ENCODE data around the gene MARK2. TPM values are rescaled to one million over a fixed set of nuclear protein-coding genes. Genes with fewer than 3 reads are reported as not detected.

Gene MARK2
- total RNA-seq, 2 donors from 2014 or later, result 32.2 to 33.9 TPM

GRCh38 chr11:63846897-63847296, 8.0 kb downstream of the MARK2 start:
- Histone ChIP-seq H3K27me3 (no peaks in the 10 kb centered on the region), H3K27ac (peak overlapping the region; percentile 84 to 95 (median 89)), H3K4me1 (peaks cover 99% of the 10 kb centered on the region), H3K9me3 (no peaks in the 10 kb centered on the region), H3K36me3 (replicated peaks in 1 of 2; ENCODE audit: insufficient read depth in 1 of 2, low read depth in 2 of 2) (no peaks in the 10 kb centered on the region), H3K4me3 (no peak overlapping the region)
- ATAC-seq (no peak), DNase-seq (no peak)
- intact Hi-C loops (cut with DNase I), result no loop called here
- TF ChIP-seq POLR2A (IDR thresholded peaks at IDR 0.05), result no peak
- no peak for TF ChIP-seq CTCF (IDR thresholded peaks at IDR 0.05)
- WGBS, 2 donors, result 67 to 72% methylated on average over 6 of the region's 6 CpGs

GRCh38 chr11:63847363-63847762, 8.5 kb downstream of the MARK2 start:
- Histone ChIP-seq H3K27ac (peak overlapping the region; percentile 84 to 95 (median 89)), H3K4me3 (no peak overlapping the region), H3K27me3 (no peaks in the 10 kb centered on the region), H3K36me3 (replicated peaks in 1 of 2; ENCODE audit: insufficient read depth in 1 of 2, low read depth in 2 of 2) (no peaks in the 10 kb centered on the region), H3K9me3 (no peaks in the 10 kb centered on the region), H3K4me1 (peaks cover 96% of the 10 kb centered on the region)
- peak; percentile 86 for ATAC-seq
- WGBS, 2 donors, result 11 to 13% methylated on average over 3 of the region's 3 CpGs
- TF ChIP-seq POLR2A (IDR thresholded peaks at IDR 0.05), result no peak
- peak; percentile 80 to 93 (median 90) for DNase-seq
- intact Hi-C loops (cut with DNase I), result no loop called here

- ATAC-seq, result no peak
- Histone ChIP-seq H3K4me3 (no peak overlapping the region), H3K27ac (peak overlapping the region; percentile 13 to 93 (median 58)), H3K9me3 (no peaks in the 10 kb centered on the region), H3K36me3 (replicated peaks in 1 of 2; ENCODE audit: insufficient read depth in 1 of 2, low read depth in 2 of 2) (no peaks in the 10 kb centered on the region), H3K4me1 (peaks cover 73% of the 10 kb centered on the region), H3K27me3 (no peaks in the 10 kb centered on the region)
- no peak for DNase-seq
- no peak for TF ChIP-seq POLR2A (IDR thresholded peaks at IDR 0.05)
- TF ChIP-seq CTCF (IDR thresholded peaks at IDR 0.05), result no peak
- WGBS, 2 donors, result 45 to 67% methylated on average over 2 of the region's 2 CpGs
- intact Hi-C loops (cut with DNase I), result no loop called here
Observed at GRCh38 chr11:63849691-63850090, 10.8 kb downstream of the MARK2 start.

GRCh38 chr11:63850920-63851319, 12.0 kb downstream of the MARK2 start:
- H3K9me3 ChIP-seq, result no peaks in the 10 kb centered on the region
- intact Hi-C loops (cut with DNase I), result no loop called here
- H3K4me1 ChIP-seq, result peaks cover 65% of the 10 kb centered on the region
- H3K4me3 ChIP-seq, result no peak overlapping the region
- H3K27ac ChIP-seq, result peak overlapping the region in 3 of 4 donors; percentile 48 to 93 (median 56)
- H3K36me3 ChIP-seq (replicated peaks in 1 of 2; ENCODE audit: insufficient read depth in 1 of 2, low read depth in 2 of 2), result no peaks in the 10 kb centered on the region
- peak in 2 of 4 donors; percentile 46 to 50 for DNase-seq
- TF ChIP-seq CTCF (IDR thresholded peaks at IDR 0.05) (no peak), POLR2A (IDR thresholded peaks at IDR 0.05) (no peak)
- H3K27me3 ChIP-seq, result no peaks in the 10 kb centered on the region
- ATAC-seq, result no peak
- WGBS, 2 donors, result 27 to 44% methylated on average over 5 of the region's 5 CpGs

- peak overlapping the region in 3 of 4 donors; percentile 48 to 93 (median 56) for H3K27ac ChIP-seq
- H3K27me3 ChIP-seq, result no peaks in the 10 kb centered on the region
- intact Hi-C loops (cut with DNase I), result no loop called here
- TF ChIP-seq POLR2A (IDR thresholded peaks at IDR 0.05) (no peak), CTCF (IDR thresholded peaks at IDR 0.05) (no peak)
- H3K36me3 ChIP-seq (replicated peaks in 1 of 2; ENCODE audit: insufficient read depth in 1 of 2, low read depth in 2 of 2), result no peaks in the 10 kb centered on the region
- no peaks in the 10 kb centered on the region for H3K9me3 ChIP-seq
- peaks cover 65% of the 10 kb centered on the region for H3K4me1 ChIP-seq
- DNase-seq (no peak), ATAC-seq (no peak)
- WGBS, 2 donors, result 20 to 42% methylated on average over 2 of the region's 2 CpGs
- H3K4me3 ChIP-seq, result no peak overlapping the region
Observed at GRCh38 chr11:63851364-63851763, 12.5 kb downstream of the MARK2 start.

Data from body of pancreas (tissue), 4 donors.